Psoas muscle (tissue), 8 donors: ENCODE results near the gene FREM1. TPM values are rescaled to one million over a fixed set of nuclear protein-coding genes. Genes with fewer than 3 reads are reported as not detected.
"Not testable (repeated sequence)": the region's sequence is repeated elsewhere in the genome, so short reads cannot be mapped to it uniquely, and the experiment has no call there.

Experiments
- ATAC-seq, 4 donors: fragments of 200-7000 bp; cut with Tn5 transposase; one replicate each; pipeline ENCODE4 v1.9.1; 2020; ENCODE audit warnings: moderate library complexity in 3 of 4, mild to moderate bottlenecking in 2 of 4
- DNase-seq, 2 donors: peaks; one replicate each; pipeline ENCODE4 v3.0.0-alpha.2; 2020
- H3K27ac ChIP-seq: fragments of 200-600 bp; one replicate; pipeline ENCODE4 v1.8.0; 2022
- H3K27me3 ChIP-seq, 3 donors: fragments of 200-600 bp in 1 of 3; one replicate each; pipeline versions ENCODE4 v1.6.1 to v1.8.0; 2013 to 2022; ENCODE audit warnings: low read length in 2 of 3, mild to moderate bottlenecking in 2 of 3, moderate library complexity in 1 of 3; ENCODE audit not compliant: insufficient read depth in 3 of 3
- H3K36me3 ChIP-seq, 2 donors: fragments of 200-600 bp in 1 of 2; one replicate each; pipeline versions ENCODE4 v1.6.1 to v1.8.0; 2013 to 2022; ENCODE audit warnings: low read depth in 1 of 2, mild to moderate bottlenecking in 1 of 2, moderate library complexity in 1 of 2; ENCODE audit not compliant: insufficient read depth in 1 of 2
- H3K4me1 ChIP-seq: fragments of 200-600 bp; one replicate; pipeline ENCODE4 v1.8.0; 2022
- H3K4me3 ChIP-seq: fragments of 200-600 bp; one replicate; pipeline ENCODE4 v1.8.0; 2022; ENCODE audit warnings: mild to moderate bottlenecking
- H3K9me3 ChIP-seq: fragments of 200-600 bp; one replicate; pipeline ENCODE4 v1.8.0; 2022
- CTCF ChIP-seq: fragments of 200-600 bp; IDR thresholded peaks from one replicate; pipeline ENCODE4 v1.8.0; 2022; ENCODE audit warnings: antibody characterized with exemption
- WGBS, 3 donors: extraction: QIAGEN DNeasy Blood & Tissue Kit; methylation state at CpG; one replicate each; pipeline versions ENCODE4 v1.1.6 to v1.1.7; 2013; 5-methylcytosine and 5-hydroxymethylcytosine counted together
- intact Hi-C, 2 donors: fragments of 100-400 bp; cut with DNase I; formaldehyde crosslinking; loops; one replicate each; pipeline versions ENCODE4 v1.11.0 to v1.14.2; 2022
- polyA plus RNA-seq, 3 donors: library from polyadenylated mRNA; stranded (reverse); fragments of 200-250 nt; gene quantifications; one replicate each; pipeline ENCODE4 v1.2.3, GENCODE V29; 2013
- total RNA-seq, 4 donors: library from RNA; stranded (reverse); fragmentation: NEBNext Ultra II Directional in 2 of 4; extraction: Animal tissue kit (Norgen Biotek cat#: 25700) in 2 of 4; gene quantifications; one replicate each; pipeline versions ENCODE4 v1.2.1 to v1.2.4, GENCODE V29; 2021 to 2023
- donor health status: healthy with polysubstance abuse.
- donor health status: DM: no; HTN: no; CAD: no; lungs with moderate emphysema.
- donor health status: Bipolar disorder and iron deficiency.
- donor health status: healthy.
- donor health status: DM: yes; HTN: yes; CAD: no.
- donor health status: DM: no; HTN: no; CAD: no.
- donor health status: DM: no; HTN: no; CAD: no.
- donor health status: DM: yes; HTN: yes; CAD: no.

FREM1 gene
- total and polyA plus RNA-seq, 7 donors: 0.20 to 3.7 (median 0.79) TPM

GRCh38 chr9:14926941-14927624 lies 16.9 kb upstream of the FREM1 start:
- Histone ChIP-seq H3K4me1 (no peaks in the 10 kb centered on the region), H3K9me3 (no peaks in the 10 kb centered on the region), H3K27ac (no peak overlapping the region), H3K4me3 (no peak overlapping the region), H3K36me3 (no peaks in the 10 kb centered on the region), H3K27me3 (no peaks in the 10 kb centered on the region)
- no peak for DNase-seq
- intact Hi-C loops: no loop called here
- no peak for ATAC-seq
- WGBS, 3 donors: 56 to 60% (median 58%) methylated on average over 3 of the region's 3 CpGs
- no peak for TF ChIP-seq CTCF

- intact Hi-C loops: no loop called here
- Histone ChIP-seq H3K4me3 (peak overlapping the region; percentile 28), H3K27me3 (no peaks in the 10 kb centered on the region), H3K9me3 (no peaks in the 10 kb centered on the region), H3K27ac (no peak overlapping the region), H3K36me3 (no peaks in the 10 kb centered on the region), H3K4me1 (no peaks in the 10 kb centered on the region)
- WGBS, 3 donors: 36 to 47% (median 40%) methylated on average over 7 of the region's 7 CpGs
- DNase-seq (no peak), ATAC-seq (no peak)
- TF ChIP-seq CTCF: no peak
Measured at GRCh38 chr9:14924230-14925219, 14.3 kb upstream of the FREM1 start.

GRCh38 chr9:14923701-14924100 lies 13.5 kb upstream of the FREM1 start:
- 89 to 95% (median 91%) methylated on average over 2 of the region's 2 CpGs for WGBS, 3 donors

GRCh38 chr9:14920805-14921204 lies 10.6 kb upstream of the FREM1 start:
- ATAC-seq, H3K9me3 ChIP-seq, H3K27ac ChIP-seq, H3K4me3 ChIP-seq, H3K36me3 ChIP-seq, intact Hi-C loops, DNase-seq, H3K4me1 ChIP-seq, H3K27me3 ChIP-seq: not testable (repeated sequence)
- WGBS, 3 donors: 51 to 61% (median 57%) methylated on average over 3 of the region's 3 CpGs

More at GRCh38 chr9:14923701-14924100, 13.5 kb upstream of the FREM1 start:
- Histone ChIP-seq H3K4me3 (no peak overlapping the region), H3K36me3 (no peaks in the 10 kb centered on the region), H3K9me3 (no peaks in the 10 kb centered on the region), H3K27me3 (no peaks in the 10 kb centered on the region), H3K27ac (no peak overlapping the region), H3K4me1 (no peaks in the 10 kb centered on the region)
- no peak for ATAC-seq
- DNase-seq: no peak
- intact Hi-C loops: no loop called here
- TF ChIP-seq CTCF: no peak

GRCh38 chr9:14913366-14913765 lies 3.1 kb upstream of the FREM1 start:
- TF ChIP-seq CTCF: no peak
- no peak for DNase-seq

More at GRCh38 chr9:14913366-14913765, 3.1 kb upstream of the FREM1 start:
- Histone ChIP-seq H3K4me3 (no peak overlapping the region), H3K36me3 (no peaks in the 10 kb centered on the region), H3K4me1 (no peaks in the 10 kb centered on the region), H3K9me3 (no peaks in the 10 kb centered on the region), H3K27ac (no peak overlapping the region), H3K27me3 (no peaks in the 10 kb centered on the region)
- 95 to 100% (median 97%) methylated on average over 1 of the region's 1 CpG for WGBS, 3 donors
- ATAC-seq: no peak
- intact Hi-C loops: no loop called here
